Naive thymus-derived CD4-positive, alpha-beta T cell (primary cell): Measurements from ENCODE around the gene EFHB. TPM values are rescaled to one million over a fixed set of nuclear protein-coding genes. Genes with fewer than 3 reads are reported as not detected.

Experiments used
- ATAC-seq: fragments of 150-1000 bp; cut with Tn5 transposase; 2 replicates; pipeline ENCODE4 v1.10.0; 2021; ENCODE audit warnings: mild to moderate bottlenecking, moderate library complexity
- CTCF ChIA-PET: fragments of 350-600 bp; sonication (Branson Sonifier 250); formaldehyde crosslinking; loops from one replicate; lab custom pipeline; 2021; ENCODE audit warnings: antibody characterized with exemption; lab: Charles Lee
- POLR2A ChIA-PET: fragments of 350-600 bp; sonication (Branson Sonifier 250); formaldehyde crosslinking; loops from one replicate; lab custom pipeline; 2021; ENCODE audit warnings: antibody characterized with exemption, inconsistent platforms; lab: Charles Lee
- DNase-seq, 9 donors: peaks; one replicate each; pipeline versions ENCODE4 v3.0.0 to v3.0.0-alpha.2; 2020 to 2022; ENCODE audit warnings: mixed read lengths in 1 of 9
- H3K27ac ChIP-seq: one replicate; pipeline ENCODE4 v1.7.0; 2013; ENCODE audit warnings: mild to moderate bottlenecking, low read depth, low read length, moderate library complexity
- H3K27me3 ChIP-seq, 2 donors: one replicate each; pipeline ENCODE4 v1.7.0; 2013; ENCODE audit warnings: low read length in 2 of 2, mild to moderate bottlenecking in 2 of 2, moderate library complexity in 2 of 2; ENCODE audit not compliant: control insufficient read depth in 2 of 2, insufficient read depth in 2 of 2
- H3K36me3 ChIP-seq, 3 experiments: 1 replicate in 2 of 3; 2 replicates in 1 of 3; pipeline ENCODE4 v1.7.0; 2013; ENCODE audit warnings: low read length in 3 of 3, mild to moderate bottlenecking in 3 of 3, moderate library complexity in 1 of 3; ENCODE audit not compliant: insufficient read depth in 3 of 3, control insufficient read depth in 2 of 3
- H3K4me1 ChIP-seq, 2 donors: one replicate each; pipeline ENCODE4 v1.7.0; 2013; ENCODE audit warnings: low read length in 2 of 2, mild to moderate bottlenecking in 2 of 2, moderate library complexity in 1 of 2; ENCODE audit not compliant: control insufficient read depth in 2 of 2, insufficient read depth in 2 of 2
- H3K4me3 ChIP-seq: 2 replicates; pipeline ENCODE4 v1.7.0; 2013; ENCODE audit warnings: mild to moderate bottlenecking, low read length
- H3K9me3 ChIP-seq, 3 experiments: 1 replicate in 2 of 3; 2 replicates in 1 of 3; pipeline ENCODE4 v1.7.0; 2013; ENCODE audit warnings: low read length in 3 of 3; ENCODE audit not compliant: control insufficient read depth in 2 of 3
- H3K27ac Mint-ChIP-seq, 9 donors: one replicate each; pipeline ENCODE4 v1.8.0; 2020 to 2022; ENCODE audit warnings: mixed read lengths in 9 of 9, mild to moderate bottlenecking in 8 of 9, moderate library complexity in 5 of 9, inconsistent platforms in 2 of 9
- H3K27me3 Mint-ChIP-seq, 5 donors: one replicate each; pipeline ENCODE4 v1.8.0; 2021 to 2022; ENCODE audit warnings: mixed read lengths in 5 of 5, mild to moderate bottlenecking in 1 of 5
- H3K36me3 Mint-ChIP-seq, 5 donors: one replicate each; pipeline ENCODE4 v1.8.0; 2020 to 2022; ENCODE audit warnings: mixed read lengths in 5 of 5, mild to moderate bottlenecking in 3 of 5, inconsistent platforms in 1 of 5
- H3K4me1 Mint-ChIP-seq, 7 donors: one replicate each; pipeline ENCODE4 v1.8.0; 2020 to 2022; ENCODE audit warnings: mixed read lengths in 7 of 7, mild to moderate bottlenecking in 3 of 7, inconsistent platforms in 1 of 7
- H3K4me3 Mint-ChIP-seq, 10 donors: one replicate each; pipeline ENCODE4 v1.8.0; 2020 to 2022; ENCODE audit warnings: mild to moderate bottlenecking in 10 of 10, mixed read lengths in 10 of 10, moderate library complexity in 6 of 10, inconsistent platforms in 2 of 10
- H3K9me3 Mint-ChIP-seq, 11 donors: one replicate each; pipeline ENCODE4 v1.8.0; 2020 to 2022; ENCODE audit warnings: mixed read lengths in 11 of 11, mild to moderate bottlenecking in 4 of 11, inconsistent platforms in 1 of 11, moderate library complexity in 1 of 11
- intact Hi-C, 2 donors: fragments of 100-400 bp; cut with micrococcal nuclease; formaldehyde crosslinking; loops; one replicate each; pipeline ENCODE4 v1.15.1; 2023
- polyA plus RNA-seq, 2 donors: library from polyadenylated mRNA; unstranded; fragments of 300-500 nt; fragmentation: Illumina TruSeq; gene quantifications; one replicate each; pipeline ENCODE4 v1.2.3, GENCODE V29; 2021
- total RNA-seq, 6 experiments: library from RNA in 5 of 6; stranded (reverse) in 5 of 6; gene quantifications; 1 replicate in 5 of 6; 2 replicates in 1 of 6; pipeline ENCODE4 v1.2.3 and lab custom pipeline; 2021 to 2026

The EFHB gene
- total and polyA plus RNA-seq, 7 experiments from 2014 or later: 0.92 to 2.0 (median 1.4) TPM; not detected in 2

GRCh38 chr3:19947549-19948225 lies 13.7 kb upstream of the EFHB start:
- Histone ChIP-seq H3K9me3 (no peaks in the 10 kb centered on the region), H3K27me3 (no peaks in the 10 kb centered on the region), H3K4me1 (peaks cover 19 to 31% of the 10 kb centered on the region in 2 donors), H3K27ac (peak overlapping the region; percentile 94), H3K36me3 (peaks cover 0 to 23% (median 0%) of the 10 kb centered on the region in 3 experiments), H3K4me3 (peak overlapping the region; percentile 88)
- POLR2A ChIA-PET: interaction anchor here (0.7 to 1.9 kb wide), 5 partner anchors 11 to 238 kb away, joined by 3 to 5 read pairs (median 3); partner anchors contain the start of genes KAT2B and SGO1
- Mint-ChIP-seq H3K27ac (peak overlapping the region; percentile 98 to 100 (median 99)), H3K27me3 (peaks cover 0 to 3% (median 0%) of the 10 kb centered on the region in 5 donors), H3K4me3 (peak overlapping the region; percentile 91 to 99 (median 97)), H3K9me3 (peaks cover 0 to 7% (median 0%) of the 10 kb centered on the region in 11 donors), H3K4me1 (peaks cover 32 to 75% (median 66%) of the 10 kb centered on the region in 7 donors), H3K36me3 (peaks cover 0 to 17% (median 7%) of the 10 kb centered on the region in 5 donors)
- ATAC-seq (peak; percentile 31), DNase-seq (peak; percentile 34 to 71 (median 59))
- CTCF ChIA-PET: no interaction called here
- intact Hi-C loops: loop anchor here (1.0 to 10.0 kb wide), 12 partner anchors 16 to 1503 kb away; partner anchors contain the start of genes SGO1 (in 2 of the 2) and KAT2B (in 1 of the 2)

GRCh38 chr3:19946832-19947548 lies 13.0 kb upstream of the EFHB start, which contains the start of gene RAB5A:
Gene RAB5A, plus strand, starts transcription at chr3:19947097. Its CDS starts 3,802 bp downstream, at chr3:19950899.
- peaks cover 0 to 12% (median 7%) of the 10 kb centered on the region in 5 donors for H3K36me3 Mint-ChIP-seq
- Histone ChIP-seq H3K4me3 (peak within 1 kb of the TSS; percentile 88), H3K36me3 (peaks cover 0 to 16% (median 0%) of the 10 kb centered on the region in 3 experiments), H3K27ac (peak within 1 kb of the TSS; percentile 94), H3K4me1 (peaks cover 19 to 27% of the 10 kb centered on the region in 2 donors), H3K9me3 (no peaks in the 10 kb centered on the region), H3K27me3 (no peaks in the 10 kb centered on the region)
- H3K27me3 Mint-ChIP-seq: peaks cover 0 to 3% (median 0%) of the 10 kb centered on the region in 5 donors
- H3K9me3 Mint-ChIP-seq: peaks cover 0 to 7% (median 0%) of the 10 kb centered on the region in 11 donors
- CTCF ChIA-PET: no interaction called here
- POLR2A ChIA-PET: interaction anchor here (0.7 to 1.1 kb wide), 3 partner anchors 11 to 94 kb away, joined by 3 read pairs; no protein-coding TSS in a partner anchor
- DNase-seq (peak; percentile 87 to 98 (median 96)), ATAC-seq (peak; percentile 89)
- H3K4me1 Mint-ChIP-seq: peaks cover 25 to 68% (median 59%) of the 10 kb centered on the region in 7 donors
- H3K27ac Mint-ChIP-seq: peak within 1 kb of the TSS; percentile 98 to 100 (median 99)
- intact Hi-C loops: loop anchor here (1.0 to 10.0 kb wide), 12 partner anchors 16 to 1502 kb away; partner anchors contain the start of genes SGO1 (in 2 of the 2) and KAT2B (in 1 of the 2)
- H3K4me3 Mint-ChIP-seq: peak within 1 kb of the TSS; percentile 91 to 99 (median 97)

- Histone ChIP-seq H3K36me3 (peaks cover 0 to 10% (median 0%) of the 10 kb centered on the region in 3 experiments), H3K9me3 (no peaks in the 10 kb centered on the region), H3K27me3 (no peaks in the 10 kb centered on the region), H3K4me3 (peak overlapping the region; percentile 88), H3K27ac (peak overlapping the region; percentile 94), H3K4me1 (peaks cover 19 to 24% of the 10 kb centered on the region in 2 donors)
- Mint-ChIP-seq H3K4me3 (peak overlapping the region; percentile 91 to 99 (median 97)), H3K4me1 (peaks cover 18 to 60% (median 52%) of the 10 kb centered on the region in 7 donors), H3K36me3 (peaks cover 0 to 8% (median 4%) of the 10 kb centered on the region in 5 donors), H3K9me3 (peaks cover 0 to 3% (median 0%) of the 10 kb centered on the region in 11 donors), H3K27ac (peak overlapping the region; percentile 98 to 100 (median 99)), H3K27me3 (peaks cover 0 to 3% (median 0%) of the 10 kb centered on the region in 5 donors)
- ChIA-PET CTCF (no interaction called here), POLR2A (no interaction called here)
- intact Hi-C loops: loop anchor here (2.0 to 10.0 kb wide), 7 partner anchors 29 to 1501 kb away; no protein-coding TSS in a partner anchor
- peak in 3 of 9 donors; percentile 1 to 47 (median 14) for DNase-seq
- ATAC-seq: peak; percentile 1
These were observed 12.2 kb upstream of the EFHB start for GRCh38 chr3:19945969-19946831.

- H3K27ac ChIP-seq: peak overlapping the region; percentile 94
- DNase-seq (no peak), ATAC-seq (no peak)
- H3K36me3 ChIP-seq: peaks cover 0 to 10% (median 0%) of the 10 kb centered on the region in 3 experiments
- H3K4me1 ChIP-seq: peaks cover 19 to 24% of the 10 kb centered on the region in 2 donors
- ChIA-PET POLR2A (no interaction called here), CTCF (no interaction called here)
- Mint-ChIP-seq H3K36me3 (peaks cover 0 to 4% (median 0%) of the 10 kb centered on the region in 5 donors), H3K27ac (peak overlapping the region; percentile 42 to 100 (median 98)), H3K9me3 (peaks cover 0 to 3% (median 0%) of the 10 kb centered on the region in 11 donors), H3K4me3 (peak overlapping the region; percentile 44 to 99 (median 96)), H3K4me1 (peaks cover 13 to 53% (median 45%) of the 10 kb centered on the region in 7 donors), H3K27me3 (peaks cover 0 to 3% (median 0%) of the 10 kb centered on the region in 5 donors)
- H3K4me3 ChIP-seq: no peak overlapping the region
- no peaks in the 10 kb centered on the region for H3K27me3 ChIP-seq
- no peaks in the 10 kb centered on the region for H3K9me3 ChIP-seq
- intact Hi-C loops: loop anchor here (5.0 to 10.0 kb wide), 4 partner anchors 843 to 1501 kb away; no protein-coding TSS in a partner anchor
These were observed 11.5 kb upstream of the EFHB start for GRCh38 chr3:19945534-19945933.

- intact Hi-C loops: loop anchor here in 1 of 2 donors (10.0 kb wide), 1 partner anchor 1496 kb away; no protein-coding TSS in a partner anchor
- Histone ChIP-seq H3K4me3 (no peak overlapping the region), H3K36me3 (no peaks in the 10 kb centered on the region), H3K4me1 (peaks cover 0 to 2% of the 10 kb centered on the region in 2 donors), H3K27ac (no peak overlapping the region), H3K9me3 (no peaks in the 10 kb centered on the region), H3K27me3 (no peaks in the 10 kb centered on the region)
- H3K4me3 Mint-ChIP-seq: no peak overlapping the region
- CTCF ChIA-PET: no interaction called here
- H3K27me3 Mint-ChIP-seq: no peaks in the 10 kb centered on the region
- ATAC-seq (no peak), DNase-seq (no peak)
- peaks cover 0 to 3% (median 0%) of the 10 kb centered on the region in 11 donors for H3K9me3 Mint-ChIP-seq
- peaks cover 0 to 4% (median 0%) of the 10 kb centered on the region in 5 donors for H3K36me3 Mint-ChIP-seq
- POLR2A ChIA-PET: no interaction called here
- H3K27ac Mint-ChIP-seq: no peak overlapping the region
- H3K4me1 Mint-ChIP-seq: peaks cover 0 to 15% (median 9%) of the 10 kb centered on the region in 7 donors
These were observed 6.6 kb upstream of the EFHB start for GRCh38 chr3:19940643-19941042.
